Stimulated activated CD8-positive, alpha-beta memory T cell treated with anti-CD3 and anti-CD28 coated beads, Interleukin-2, amount 100 ng/mL, for 1 hour (primary cell): ENCODE results near the gene ALOX12.
"Not testable (repeated sequence)": the region's sequence is repeated elsewhere in the genome, so short reads cannot be mapped to it uniquely, and the experiment has no call there.

ENCODE experiments used
- DNase-seq, 2 donors: peaks; one replicate each; pipeline ENCODE4 v3.0.0-alpha.2; 2020; ENCODE audit warnings: low read depth in 2 of 2

ALOX12 gene, protein sequence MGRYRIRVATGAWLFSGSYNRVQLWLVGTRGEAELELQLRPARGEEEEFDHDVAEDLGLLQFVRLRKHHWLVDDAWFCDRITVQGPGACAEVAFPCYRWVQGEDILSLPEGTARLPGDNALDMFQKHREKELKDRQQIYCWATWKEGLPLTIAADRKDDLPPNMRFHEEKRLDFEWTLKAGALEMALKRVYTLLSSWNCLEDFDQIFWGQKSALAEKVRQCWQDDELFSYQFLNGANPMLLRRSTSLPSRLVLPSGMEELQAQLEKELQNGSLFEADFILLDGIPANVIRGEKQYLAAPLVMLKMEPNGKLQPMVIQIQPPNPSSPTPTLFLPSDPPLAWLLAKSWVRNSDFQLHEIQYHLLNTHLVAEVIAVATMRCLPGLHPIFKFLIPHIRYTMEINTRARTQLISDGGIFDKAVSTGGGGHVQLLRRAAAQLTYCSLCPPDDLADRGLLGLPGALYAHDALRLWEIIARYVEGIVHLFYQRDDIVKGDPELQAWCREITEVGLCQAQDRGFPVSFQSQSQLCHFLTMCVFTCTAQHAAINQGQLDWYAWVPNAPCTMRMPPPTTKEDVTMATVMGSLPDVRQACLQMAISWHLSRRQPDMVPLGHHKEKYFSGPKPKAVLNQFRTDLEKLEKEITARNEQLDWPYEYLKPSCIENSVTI

DNA sequence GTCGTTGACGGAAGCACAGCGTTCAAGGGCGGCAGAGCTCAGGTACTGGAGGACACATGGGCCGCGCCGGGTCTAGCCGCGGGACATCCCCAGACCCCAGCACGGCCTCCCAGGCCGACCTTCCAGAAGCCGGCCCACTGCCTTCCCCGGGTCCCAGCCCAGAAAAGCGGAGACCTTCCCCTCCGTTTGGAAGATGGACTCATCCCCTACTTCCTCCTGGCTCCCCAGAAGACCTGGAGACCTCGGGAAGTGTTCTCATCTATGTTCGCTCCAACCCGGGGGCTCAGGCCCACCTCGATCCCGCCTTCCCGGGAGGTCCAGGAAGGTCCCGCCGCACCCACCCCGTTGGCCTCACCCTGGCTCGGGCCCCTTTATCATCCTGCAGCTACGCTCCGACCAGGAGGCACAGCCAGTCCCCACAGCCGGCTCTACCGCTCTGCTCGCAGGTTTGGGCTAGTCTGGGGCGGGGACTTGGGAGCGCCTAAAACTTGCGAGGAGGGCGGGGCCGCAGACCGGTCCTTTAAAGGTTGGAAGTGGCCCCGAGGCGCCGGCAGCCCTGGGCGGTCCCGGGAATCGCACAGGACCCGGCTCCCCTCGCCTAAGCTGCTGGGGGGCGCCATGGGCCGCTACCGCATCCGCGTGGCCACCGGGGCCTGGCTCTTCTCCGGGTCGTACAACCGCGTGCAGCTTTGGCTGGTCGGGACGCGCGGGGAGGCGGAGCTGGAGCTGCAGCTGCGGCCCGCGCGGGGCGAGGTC lies at the start of gene ALOX12:
Gene ALOX12, plus strand, starts transcription at position 550 of the 756 bp plus-strand sequence. Its CDS starts 69 bp downstream, at position 619.
- no peak for DNase-seq

DNA sequence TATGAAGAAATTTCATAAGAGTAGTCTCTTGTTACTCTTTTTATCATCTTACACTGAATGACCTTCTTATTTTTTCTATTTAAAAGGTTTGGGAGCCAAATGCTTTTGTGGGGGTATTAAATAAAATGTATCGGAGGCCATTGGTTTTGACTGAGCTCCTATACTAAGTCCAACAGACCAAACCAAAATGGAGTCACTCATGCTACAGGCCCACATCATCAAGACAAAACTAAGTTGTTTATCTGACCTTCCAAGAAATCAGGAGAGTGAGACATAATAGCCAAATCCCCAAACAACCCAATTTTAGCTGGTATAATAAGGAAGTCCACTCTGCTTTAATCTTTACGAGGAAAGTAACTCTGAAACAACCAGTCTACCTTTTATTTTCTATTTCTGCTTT lies 48.1 kb upstream of the ALOX12 start:
- no peak for DNase-seq

DNA sequence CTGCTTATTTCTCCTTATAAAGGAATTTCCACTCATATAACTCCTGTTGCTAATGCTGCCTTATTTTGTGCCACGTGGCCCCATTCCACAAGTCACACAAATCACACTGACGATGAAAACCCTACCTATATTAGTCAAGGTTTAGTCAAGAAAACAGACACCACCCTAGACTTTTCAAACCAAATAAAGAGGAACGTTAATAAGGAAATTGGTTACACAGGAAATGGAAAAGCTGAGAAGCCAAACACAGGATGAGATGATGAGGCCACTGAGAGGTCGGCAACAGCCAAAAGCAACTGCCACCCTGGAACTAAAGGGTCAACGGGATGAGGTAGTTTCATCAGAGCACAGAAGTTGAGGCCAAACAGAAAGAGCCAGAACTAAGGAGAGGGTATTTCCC lies 47.3 kb upstream of the ALOX12 start:
- no peak for DNase-seq

DNA sequence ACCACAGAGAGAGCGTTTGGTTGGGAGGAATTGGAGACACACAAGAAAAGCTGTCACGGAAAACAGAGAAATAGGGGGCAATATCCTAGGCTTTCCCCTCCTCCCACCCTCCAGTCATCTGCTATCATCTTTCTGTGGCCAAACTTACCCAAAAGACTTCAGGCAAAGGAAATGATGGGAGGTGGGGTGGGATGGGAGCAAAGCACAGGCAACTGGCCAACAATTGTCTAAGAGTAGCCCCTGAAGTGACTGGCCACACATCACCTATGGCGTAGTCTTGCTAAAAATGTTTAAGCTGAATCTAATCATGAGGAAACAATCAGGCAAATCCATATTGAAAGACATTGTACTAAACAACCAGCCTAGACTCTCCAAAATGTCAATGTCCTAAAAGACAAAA lies 46.9 kb upstream of the ALOX12 start:
- no peak for DNase-seq

DNA sequence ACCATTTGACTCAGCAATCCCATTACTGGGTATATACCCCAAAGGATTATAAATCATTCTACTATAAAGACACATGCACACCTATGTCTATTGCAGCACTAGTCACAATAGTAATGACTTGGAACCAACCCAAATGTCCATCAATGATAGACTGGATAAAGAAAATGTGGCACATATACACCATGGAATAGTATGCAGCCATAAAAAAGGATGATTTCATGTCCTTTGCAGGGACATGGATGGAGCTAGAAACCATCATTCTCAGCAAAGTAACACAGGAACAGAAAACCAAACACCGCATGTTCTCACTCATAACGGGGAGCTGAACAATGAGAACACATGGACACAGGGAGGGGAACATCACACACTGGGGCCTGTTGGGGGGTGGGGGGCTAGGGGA lies 44.9 kb upstream of the ALOX12 start:
- not testable (repeated sequence) for DNase-seq

DNA sequence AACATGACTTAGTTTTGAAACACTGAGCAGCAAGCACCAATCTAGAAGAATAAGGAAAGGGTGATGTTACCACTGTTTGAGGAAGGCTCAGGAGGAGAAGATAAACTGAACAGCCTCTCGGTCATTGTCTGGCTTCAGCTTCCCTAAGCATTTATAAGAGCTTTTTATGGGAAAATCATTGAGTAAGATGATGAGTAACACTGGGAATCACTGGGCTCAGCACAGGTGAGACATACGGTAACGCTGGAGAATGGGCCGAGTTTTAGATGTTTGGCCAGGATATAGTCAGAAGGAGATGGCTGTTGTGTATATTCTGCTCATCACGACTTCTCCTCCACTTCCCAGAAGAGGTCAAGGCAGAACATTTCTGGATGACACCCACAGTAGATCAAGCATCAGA lies 42.2 kb upstream of the ALOX12 start:
- DNase-seq = no peak

DNA sequence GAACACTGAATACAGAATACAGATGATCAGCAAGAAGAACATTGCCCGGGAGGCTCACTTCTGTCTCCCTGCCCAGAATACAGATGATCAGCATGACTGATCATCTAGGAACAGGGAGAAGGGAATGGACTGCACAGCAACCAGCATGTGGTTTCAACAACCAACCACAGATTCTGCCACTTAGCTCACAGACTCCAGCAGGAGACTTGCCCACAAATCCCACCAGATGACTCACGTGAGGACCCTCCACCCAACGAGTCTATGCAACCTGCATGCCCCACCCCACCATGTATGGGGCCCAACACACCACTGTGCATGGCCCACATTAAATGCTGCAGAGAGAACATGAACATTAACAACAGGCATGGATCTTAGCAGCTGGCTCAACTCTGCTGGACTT lies 36.1 kb upstream of the ALOX12 start:
- DNase-seq = no peak

DNA sequence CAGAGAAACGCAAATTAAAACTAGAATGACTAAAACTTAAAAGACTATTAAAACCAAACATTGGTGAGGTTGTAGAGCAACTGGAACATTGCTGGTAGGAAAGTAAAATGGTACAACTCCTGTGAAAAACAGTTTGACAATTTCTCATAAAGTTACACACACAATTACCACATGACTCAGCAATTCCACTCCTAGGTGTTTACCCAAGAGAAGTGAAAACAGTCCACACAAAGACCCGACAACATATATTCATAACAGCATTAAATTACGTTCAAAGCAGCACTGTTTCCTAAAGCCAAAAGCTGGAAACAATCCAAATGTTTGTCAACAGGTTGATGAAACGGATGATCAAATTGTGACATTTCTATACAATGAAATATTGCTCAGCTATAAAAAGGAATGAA lies 26.5 kb upstream of the ALOX12 start:
- no peak for DNase-seq

DNA sequence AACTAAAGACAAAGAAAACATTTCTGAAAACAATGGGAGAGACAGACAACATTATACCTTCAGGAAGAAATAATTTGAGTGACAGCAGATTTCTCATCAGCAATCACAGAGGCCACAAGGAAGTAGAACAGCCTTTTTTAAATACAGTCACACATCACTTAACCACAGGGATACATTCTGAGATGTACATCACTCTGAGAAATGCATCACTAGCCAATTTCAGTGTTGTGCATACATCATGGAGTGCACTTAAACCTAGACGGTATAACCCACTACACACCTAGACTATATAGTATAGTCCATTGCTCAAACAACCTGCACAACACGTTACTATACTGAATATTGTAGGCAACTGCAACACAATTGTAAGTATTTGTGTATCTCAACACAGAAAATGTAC lies 24.9 kb upstream of the ALOX12 start:
- no peak for DNase-seq

DNA sequence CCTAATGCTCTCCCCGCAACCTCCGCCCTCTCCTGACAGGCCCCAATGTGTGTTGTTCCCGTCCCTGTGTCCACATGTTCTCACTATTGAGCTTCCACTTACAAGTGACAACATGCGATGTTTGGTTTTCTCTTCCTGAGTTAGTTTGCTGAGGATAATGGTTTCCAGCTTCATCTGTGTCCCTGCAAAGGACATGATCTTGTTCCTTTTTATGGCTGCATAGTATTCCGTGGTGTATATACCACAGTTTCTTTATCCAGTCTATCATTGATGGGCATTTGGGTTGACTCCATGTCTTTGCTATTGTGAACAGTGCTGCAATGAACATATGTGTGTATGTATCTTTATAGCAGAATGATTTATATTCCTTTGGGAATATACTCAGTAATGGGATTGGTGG lies 16.4 kb upstream of the ALOX12 start:
- not testable (repeated sequence) for DNase-seq

DNA sequence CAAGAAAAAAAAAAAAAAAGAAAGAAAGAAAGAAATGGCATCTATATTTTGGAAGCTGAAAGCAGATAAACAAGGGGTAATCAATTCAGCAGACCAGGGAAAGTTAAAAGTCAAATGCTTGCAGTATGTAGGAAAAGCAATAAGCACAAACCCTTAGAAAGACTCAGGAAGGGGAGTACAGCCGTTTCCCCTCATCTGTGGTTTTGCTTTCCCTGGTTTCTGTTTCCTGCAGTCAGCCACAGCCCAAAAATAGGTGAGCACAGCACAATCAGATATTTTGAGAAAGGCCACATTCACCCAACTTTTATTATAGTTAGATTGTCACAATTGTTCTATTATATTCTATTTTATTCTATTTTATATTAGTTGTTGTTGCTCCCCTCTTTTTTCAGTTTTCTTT lies 14.4 kb upstream of the ALOX12 start:
- DNase-seq = no peak

DNA sequence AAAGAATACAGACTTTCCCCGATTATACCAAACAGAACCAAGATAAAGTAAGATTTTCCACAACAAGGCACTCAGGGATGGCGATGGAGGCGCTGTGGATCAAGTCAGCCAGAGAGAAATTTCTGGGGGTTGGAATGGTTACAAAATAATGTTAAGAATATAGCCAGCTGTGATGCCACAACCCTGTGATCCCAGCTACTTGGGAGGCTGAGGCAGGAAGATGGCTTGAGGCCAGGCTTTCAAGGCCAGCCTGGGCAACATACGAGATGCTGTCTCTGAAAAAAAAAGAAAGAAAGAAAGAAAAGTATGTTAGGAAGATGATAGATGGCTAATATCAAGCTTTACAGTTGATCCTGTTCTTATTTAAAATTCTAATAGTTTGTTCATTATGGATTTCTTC lies 10.6 kb upstream of the ALOX12 start:
- DNase-seq = no peak

DNA sequence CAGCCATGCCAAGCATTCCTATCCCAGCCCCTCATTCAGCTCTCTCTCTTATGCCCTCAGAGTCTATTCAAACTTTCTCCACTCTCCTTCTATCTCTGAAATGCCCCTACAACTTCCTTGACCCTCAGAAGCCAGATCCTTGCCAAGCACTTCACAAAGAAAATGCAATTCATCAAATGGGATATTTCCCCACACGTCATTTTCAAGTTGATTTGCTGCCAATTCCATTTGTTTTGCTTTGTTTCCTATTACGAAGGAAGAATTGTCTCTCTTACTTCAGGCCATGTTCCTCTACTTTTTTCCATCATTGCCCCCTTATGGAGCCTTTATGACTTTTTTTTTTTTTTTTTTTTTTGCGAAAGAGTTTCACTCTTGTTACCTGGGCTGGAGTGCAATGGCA lies 9.2 kb upstream of the ALOX12 start:
- no peak for DNase-seq

DNA sequence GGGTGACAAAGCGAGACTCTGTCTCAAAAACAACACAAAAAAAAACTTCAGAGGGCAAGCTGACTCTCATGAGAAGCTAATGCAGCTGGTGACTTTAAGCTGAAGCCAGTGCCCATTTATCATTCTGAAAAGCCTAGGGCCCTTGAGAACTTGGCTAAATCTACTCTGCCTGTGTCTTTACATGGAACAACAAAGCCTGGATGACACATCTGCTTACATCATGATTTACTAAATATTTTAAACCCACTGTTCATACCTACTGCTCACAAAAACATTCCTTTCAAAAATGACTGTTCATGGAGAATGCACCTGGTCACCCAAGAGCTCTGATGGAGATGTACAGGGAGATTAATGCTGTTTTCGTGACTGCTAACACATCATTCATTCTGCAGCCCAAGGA lies 6.1 kb upstream of the ALOX12 start:
- no peak for DNase-seq

DNA sequence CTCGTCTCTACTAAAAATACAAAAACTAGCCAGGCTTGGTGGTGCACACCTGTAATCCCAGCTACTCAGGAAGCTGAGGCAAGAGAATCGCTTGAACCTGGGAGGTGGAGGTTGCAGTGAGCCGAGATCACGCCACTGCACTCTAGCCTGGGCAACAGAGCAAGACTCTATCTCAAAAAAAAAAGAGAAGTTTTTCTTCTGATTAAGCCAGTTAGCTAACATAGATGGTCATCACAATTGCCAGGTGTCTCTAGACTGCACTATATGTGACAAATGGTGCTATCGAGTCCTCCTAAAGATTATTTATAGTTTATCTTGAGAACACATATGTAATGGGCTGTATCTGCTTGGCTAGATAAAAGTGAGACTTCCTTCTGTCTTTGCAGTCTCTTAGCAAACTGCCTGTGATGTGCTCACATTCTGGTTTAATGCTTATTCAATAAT lies 2.2 kb upstream of the ALOX12 start:
- DNase-seq = not testable (repeated sequence)

DNA sequence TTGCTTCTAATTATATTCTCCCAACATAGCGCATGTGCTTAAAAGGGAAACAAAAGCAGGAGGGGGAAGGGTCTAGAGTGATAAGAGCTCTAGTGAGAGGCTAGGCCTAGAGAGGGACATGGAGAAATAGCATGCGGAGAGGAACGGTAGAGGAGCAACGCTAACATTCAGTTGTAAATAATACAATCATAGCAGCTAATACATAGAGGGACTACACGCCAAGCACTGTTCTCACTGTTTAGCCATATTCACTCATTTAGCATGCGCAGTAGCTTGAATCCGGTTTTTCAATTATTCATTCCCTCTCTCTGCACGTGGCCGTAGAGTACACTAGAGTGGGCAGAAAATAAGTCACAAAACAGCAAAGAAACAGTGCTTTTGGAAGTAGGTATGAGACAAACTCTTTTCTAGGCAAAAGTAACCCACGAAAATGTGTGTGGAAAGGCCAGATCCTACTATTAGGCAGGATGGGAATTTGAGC lies 1.7 kb upstream of the ALOX12 start:
- no peak for DNase-seq

DNA sequence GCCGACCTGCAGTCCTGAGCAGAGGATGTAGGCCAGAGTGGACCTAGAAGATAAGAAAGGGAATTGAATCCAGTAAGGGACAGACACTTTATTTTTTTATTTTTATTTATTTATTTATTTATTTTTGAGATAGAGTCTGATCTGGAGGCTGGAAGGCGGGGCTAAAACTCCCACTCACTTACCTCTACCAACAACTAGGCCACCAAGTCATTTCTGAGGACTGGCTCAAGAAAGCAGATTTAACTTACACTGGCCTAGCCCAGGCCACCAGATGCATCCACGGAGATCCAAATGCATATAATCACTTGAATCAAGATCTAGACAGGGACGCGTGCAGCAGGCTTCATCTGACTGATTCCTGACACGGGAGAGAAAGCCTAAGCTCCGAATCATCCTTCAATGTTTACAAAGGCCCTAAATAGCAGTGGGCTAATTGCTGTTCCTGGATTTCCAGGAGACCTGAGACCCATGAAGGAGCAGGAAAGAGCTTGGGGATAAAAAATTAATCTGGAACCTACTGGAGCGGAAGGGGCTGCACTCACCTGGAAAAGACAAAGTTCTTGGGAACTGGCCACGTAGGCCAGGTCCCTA lies 1.1 kb upstream of the ALOX12 start:
- DNase-seq = no peak

DNA sequence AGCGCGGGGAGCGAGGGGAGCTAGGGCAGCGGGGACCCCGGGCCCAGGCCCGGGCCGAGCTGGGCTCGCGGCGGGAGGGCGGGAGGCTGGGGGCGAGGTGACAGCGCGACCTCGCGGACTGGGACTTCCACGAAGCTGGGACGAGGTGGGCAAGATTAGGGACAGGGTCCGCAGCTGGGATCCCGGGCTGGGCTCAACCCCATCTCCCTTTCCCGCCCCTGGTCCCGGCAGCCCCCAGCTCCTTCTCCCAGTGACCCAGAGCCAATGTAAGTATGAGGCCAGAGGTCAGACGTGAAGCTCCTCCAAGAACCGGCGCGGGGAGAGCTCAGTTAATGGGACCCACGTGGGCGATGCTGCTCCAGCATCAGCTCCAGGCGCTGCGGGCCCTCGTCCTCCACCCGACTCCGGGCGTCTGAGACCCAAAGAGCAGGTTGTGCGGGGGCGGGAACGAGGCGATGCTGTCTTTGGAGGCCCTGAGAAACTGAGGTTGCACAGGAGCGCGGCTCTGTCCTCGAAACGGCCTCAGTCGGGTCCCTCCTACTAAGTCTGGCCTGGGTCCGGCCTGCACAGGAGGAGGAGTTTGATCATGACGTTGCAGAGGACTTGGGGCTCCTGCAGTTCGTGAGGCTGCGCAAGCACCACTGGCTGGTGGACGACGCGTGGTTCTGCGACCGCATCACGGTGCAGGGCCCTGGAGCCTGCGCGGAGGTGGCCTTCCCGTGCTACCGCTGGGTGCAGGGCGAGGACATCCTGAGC lies 585 bp downstream of the ALOX12 start:
- no peak for DNase-seq

DNA sequence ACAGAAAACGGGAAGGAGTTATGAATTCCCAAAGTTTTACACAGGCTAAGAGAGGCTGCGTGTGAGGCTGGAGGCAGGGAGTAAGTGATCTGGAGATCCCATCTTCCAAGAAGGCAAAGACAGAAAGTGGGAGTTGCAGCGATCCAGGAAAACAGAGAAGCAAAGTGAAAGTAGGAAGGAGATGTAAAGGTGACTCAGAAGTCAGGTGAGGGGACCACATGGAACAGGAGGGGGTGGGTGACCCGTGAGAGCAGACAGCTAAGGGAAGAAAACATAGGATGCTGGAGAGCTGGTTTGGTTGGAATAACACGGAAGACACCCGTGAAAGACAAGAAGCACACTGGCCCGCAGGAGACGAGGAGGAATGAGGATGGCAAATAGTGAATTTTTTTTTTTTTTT lies 1.3 kb downstream of the ALOX12 start:
- DNase-seq = no peak

DNA sequence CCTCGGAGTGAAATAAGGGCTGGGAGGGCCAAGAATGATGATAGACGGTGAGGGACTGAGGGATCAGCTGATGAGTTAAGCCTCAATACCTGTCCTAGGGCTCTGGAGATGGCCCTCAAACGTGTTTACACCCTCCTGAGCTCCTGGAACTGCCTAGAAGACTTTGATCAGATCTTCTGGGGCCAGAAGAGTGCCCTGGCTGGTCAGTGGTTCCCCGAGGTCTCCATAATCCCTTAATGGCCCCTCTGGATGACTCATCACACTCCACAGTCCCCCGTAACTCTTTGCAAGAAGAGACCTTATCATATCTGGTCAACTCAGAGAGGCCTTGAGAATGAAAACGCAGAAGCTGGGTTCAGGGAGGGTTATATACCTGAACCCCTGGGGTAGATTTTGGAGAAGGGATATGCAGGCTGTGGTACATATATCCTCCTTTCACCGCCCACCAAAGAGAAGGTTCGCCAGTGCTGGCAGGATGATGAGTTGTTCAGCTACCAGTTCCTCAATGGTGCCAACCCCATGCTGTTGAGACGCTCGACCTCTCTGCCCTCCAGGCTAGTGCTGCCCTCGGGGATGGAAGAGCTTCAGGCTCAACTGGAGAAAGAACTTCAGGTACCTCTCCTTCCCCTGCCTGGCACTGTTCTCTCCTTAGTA lies 3.1 kb downstream of the ALOX12 start:
- no peak for DNase-seq
